GM13977 (cell line): ENCODE data around the gene ABCD1.

Source experiments
- DNase-seq: peaks from one replicate; pipeline ENCODE4 v3.0.0; 2012; ENCODE audit warnings: low spot score
- in situ Hi-C: fragments of 300-500 bp; cut with MboI; formaldehyde crosslinking; loops from one replicate; pipeline ENCODE4 v1.12.0; 2022; ENCODE audit warnings: low sequenced_read_pairs, low pct_unique_long_range_greater_than_20kb, mixed read lengths, inconsistent platforms; ENCODE audit not compliant: unreplicated experiment
- TF ChIP-seq, protein P1 (sequence below): IDR thresholded peaks from 2 replicates; pipeline ENCODE4 v1.5.1; 2012; ENCODE audit warnings: mild to moderate bottlenecking, control low read depth; ENCODE audit not compliant: insufficient read depth; ENCODE audit errors: extremely low read depth, missing control alignments

The ABCD1 gene

DNA sequence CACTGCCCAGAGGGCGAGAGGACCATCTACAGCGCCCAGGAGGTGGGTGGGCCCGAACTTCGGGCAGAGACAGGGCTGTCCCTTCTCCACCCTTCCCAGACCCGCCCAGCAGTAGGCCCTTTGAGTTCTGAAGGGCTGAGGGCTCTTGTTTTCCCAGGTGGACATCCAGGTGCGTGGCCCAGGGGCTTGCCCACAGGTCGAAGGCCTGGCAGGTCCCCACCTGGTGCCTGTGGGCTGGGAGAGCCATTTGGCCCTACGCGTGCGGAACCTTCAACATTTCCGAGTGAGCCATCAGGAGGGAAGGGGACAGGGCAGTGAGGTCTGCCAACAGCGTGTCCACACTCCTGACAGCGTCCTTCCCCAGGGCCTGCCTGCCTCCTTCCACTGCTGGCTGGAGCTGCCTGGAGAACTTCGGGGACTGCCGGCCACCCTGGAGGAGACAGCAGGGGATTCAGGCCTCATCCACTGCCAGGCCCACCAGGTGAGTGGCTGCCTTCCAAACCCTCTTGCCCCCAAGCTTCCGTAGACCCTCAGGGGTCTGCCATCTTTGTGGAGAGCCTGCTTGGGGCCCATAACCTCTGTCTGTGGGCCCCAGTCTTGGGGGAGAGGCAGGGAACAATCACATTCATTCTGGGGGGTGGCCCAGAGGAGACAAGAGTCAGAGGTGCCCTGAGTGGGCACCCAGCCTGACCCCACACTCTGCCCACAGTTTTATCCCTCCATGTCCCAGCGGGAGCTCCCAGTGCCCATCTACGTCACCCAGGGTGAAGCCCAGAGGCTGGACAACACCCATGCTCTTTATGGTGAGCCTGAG is 46.2 kb downstream of the ABCD1 start:
- TF ChIP-seq, protein P1, sequence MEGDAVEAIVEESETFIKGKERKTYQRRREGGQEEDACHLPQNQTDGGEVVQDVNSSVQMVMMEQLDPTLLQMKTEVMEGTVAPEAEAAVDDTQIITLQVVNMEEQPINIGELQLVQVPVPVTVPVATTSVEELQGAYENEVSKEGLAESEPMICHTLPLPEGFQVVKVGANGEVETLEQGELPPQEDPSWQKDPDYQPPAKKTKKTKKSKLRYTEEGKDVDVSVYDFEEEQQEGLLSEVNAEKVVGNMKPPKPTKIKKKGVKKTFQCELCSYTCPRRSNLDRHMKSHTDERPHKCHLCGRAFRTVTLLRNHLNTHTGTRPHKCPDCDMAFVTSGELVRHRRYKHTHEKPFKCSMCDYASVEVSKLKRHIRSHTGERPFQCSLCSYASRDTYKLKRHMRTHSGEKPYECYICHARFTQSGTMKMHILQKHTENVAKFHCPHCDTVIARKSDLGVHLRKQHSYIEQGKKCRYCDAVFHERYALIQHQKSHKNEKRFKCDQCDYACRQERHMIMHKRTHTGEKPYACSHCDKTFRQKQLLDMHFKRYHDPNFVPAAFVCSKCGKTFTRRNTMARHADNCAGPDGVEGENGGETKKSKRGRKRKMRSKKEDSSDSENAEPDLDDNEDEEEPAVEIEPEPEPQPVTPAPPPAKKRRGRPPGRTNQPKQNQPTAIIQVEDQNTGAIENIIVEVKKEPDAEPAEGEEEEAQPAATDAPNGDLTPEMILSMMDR: no peak
- in situ Hi-C loops: no loop called here
- peak; percentile 38 for DNase-seq

DNA sequence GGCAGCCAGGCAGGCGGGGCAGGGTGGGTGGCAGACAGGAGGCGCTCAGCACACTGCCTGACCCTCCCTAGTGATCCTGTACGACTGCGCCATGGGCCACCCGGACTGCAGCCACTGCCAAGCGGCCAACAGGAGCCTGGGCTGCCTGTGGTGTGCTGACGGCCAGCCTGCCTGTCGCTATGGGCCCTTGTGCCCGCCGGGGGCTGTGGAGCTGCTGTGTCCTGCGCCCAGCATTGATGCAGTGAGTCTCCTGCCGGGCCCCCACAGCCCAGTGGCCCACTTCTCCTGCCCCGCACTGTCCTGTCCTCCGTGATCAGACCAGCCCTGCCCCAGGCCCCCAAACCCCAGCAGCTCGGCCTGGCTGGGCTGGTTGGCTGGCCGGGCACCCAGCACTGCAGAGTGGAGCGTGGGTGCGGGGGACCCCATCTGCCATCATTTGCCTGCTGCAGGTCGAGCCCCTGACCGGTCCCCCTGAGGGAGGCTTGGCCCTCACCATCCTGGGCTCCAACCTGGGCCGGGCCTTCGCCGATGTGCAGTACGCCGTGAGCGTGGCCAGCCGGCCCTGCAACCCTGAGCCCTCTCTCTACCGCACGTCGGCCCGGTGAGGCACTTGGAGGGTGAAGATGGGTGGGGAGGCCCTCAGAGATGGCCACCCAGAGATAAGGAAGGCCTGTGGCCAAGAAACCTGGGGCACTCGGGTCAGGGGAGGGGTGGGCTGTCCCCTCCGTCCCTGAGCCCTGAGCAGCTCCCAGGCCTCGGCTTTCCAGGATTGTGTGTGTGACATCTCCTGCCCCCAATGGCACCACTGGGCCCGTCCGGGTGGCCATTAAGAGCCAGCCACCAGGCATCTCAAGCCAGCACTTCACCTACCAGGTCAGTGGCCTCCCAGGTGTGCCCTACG is 47.0 kb downstream of the ABCD1 start:
- TF ChIP-seq, protein P1: no peak
- peak; percentile 20 for DNase-seq
- in situ Hi-C loops: no loop called here

GRCh38 chrX:153772316-153773217 is 47.9 kb downstream of the ABCD1 start:
- DNase-seq: peak; percentile 26
- in situ Hi-C loops: no loop called here
- TF ChIP-seq, protein P1: no peak

DNA sequence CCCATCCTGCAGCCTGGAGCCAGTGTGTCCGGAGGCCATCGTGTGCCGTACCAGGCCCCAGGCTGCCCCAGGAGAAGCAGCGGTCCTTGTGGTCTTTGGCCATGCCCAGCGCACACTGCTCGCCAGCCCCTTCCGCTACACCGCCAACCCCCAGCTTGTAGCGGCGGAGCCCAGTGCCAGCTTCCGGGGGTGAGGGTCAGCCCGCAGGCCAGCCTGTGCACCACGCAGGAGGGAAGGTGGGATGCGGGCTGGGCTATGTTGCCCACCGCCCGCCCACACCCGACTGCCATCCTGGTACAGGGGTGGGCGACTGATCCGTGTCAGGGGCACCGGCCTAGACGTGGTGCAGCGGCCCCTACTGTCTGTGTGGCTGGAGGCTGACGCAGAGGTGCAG is 48.6 kb downstream of the ABCD1 start:
- TF ChIP-seq, protein P1: no peak
- DNase-seq: no peak
- in situ Hi-C loops: no loop called here

GRCh38 chrX:153773741-153774575 is 49.3 kb downstream of the ABCD1 start:
- TF ChIP-seq, protein P1: no peak
- DNase-seq: no peak
- in situ Hi-C loops: no loop called here
